K562 (cell line): ENCODE measurements around the gene RHBDD1. TPM values are rescaled to one million over a fixed set of nuclear protein-coding genes. Genes with fewer than 3 reads are reported as not detected.

Experiments used
- ATAC-seq: fragments of 200-7000 bp; cut with Tn5 transposase; 3 replicates; pipeline ENCODE4 v1.9.1; 2020; ENCODE audit warnings: moderate library complexity
- BruUV-seq: library from RNA; stranded (reverse); fragments of 400-500 nt; replicated peaks from 2 replicates; lab custom pipeline; 2021; lab: Mats Ljungman, UMichigan
- CTCF ChIA-PET: fragments of 300-600 bp; formaldehyde crosslinking; extraction: SDS; loops from one replicate; lab custom pipeline; 2021; ENCODE audit warnings: low intra/inter-chr PET ratio; lab: Yijun Ruan, JAX
- POLR2A ChIA-PET: fragments of 300-600, 350-650 bp; sonication (Branson Sonifier 250); formaldehyde crosslinking; extraction: SDS; loops from one replicate; lab custom pipeline; 2021; ENCODE audit warnings: antibody characterized with exemption, inconsistent platforms; lab: Yijun Ruan, JAX
- DNase-seq, 4 experiments: peaks; one replicate each; pipeline versions ENCODE4 v3.0.0 to v3.0.0-alpha.2; 2011 to 2018; ENCODE audit warnings: low spot score in 3 of 4, mixed read lengths in 3 of 4; ENCODE audit errors: extremely low read depth in 1 of 4
- FAIRE-seq: peaks from 2 replicates; lab custom pipeline; 2011; peaks lifted over from hg19 to GRCh38; lab: Jason Lieb, UNC
- H2AFZ ChIP-seq: 2 replicates; pipeline ENCODE4 v1.6.0; 2011; ENCODE audit warnings: low read depth, low read length, control low read depth, inconsistent platforms
- H3K27ac ChIP-seq: fragments of 200-600 bp; 3 replicates; pipeline ENCODE4 v1.8.0; 2011; ENCODE audit warnings: low read depth, mild to moderate bottlenecking, control low read depth, inconsistent platforms, low read length, moderate library complexity, mixed read lengths; ENCODE audit errors: extremely low read depth
- H3K27me3 ChIP-seq, 2 experiments: fragments of 300-600 bp in 1 of 2; 2 replicates in 1 of 2; 3 replicates in 1 of 2; pipeline versions ENCODE4 v1.6.0 to v1.8.0; 2011; ENCODE audit warnings: inconsistent platforms in 2 of 2, low read length in 2 of 2, mild to moderate bottlenecking in 1 of 2, mixed read lengths in 1 of 2, moderate library complexity in 1 of 2; ENCODE audit not compliant: control insufficient read depth in 2 of 2, insufficient read depth in 2 of 2
- H3K36me3 ChIP-seq: fragments of 300-600 bp; 3 replicates; pipeline ENCODE4 v1.8.0; 2011; ENCODE audit warnings: mild to moderate bottlenecking, low read length, inconsistent platforms; ENCODE audit not compliant: control insufficient read depth, insufficient read depth
- H3K4me1 ChIP-seq, 2 experiments: fragments of 200-600 bp in 1 of 2; replicated peaks in 1 of 2; 2 replicates in 1 of 2; 3 replicates in 1 of 2; pipeline versions ENCODE4 v1.5.1 to v1.8.0; 2011; ENCODE audit warnings: inconsistent platforms in 2 of 2, low read length in 2 of 2, mild to moderate bottlenecking in 1 of 2, mixed read lengths in 1 of 2, moderate library complexity in 1 of 2; ENCODE audit not compliant: control insufficient read depth in 2 of 2, insufficient read depth in 2 of 2
- H3K4me2 ChIP-seq: 2 replicates; pipeline ENCODE4 v1.6.1; 2011; ENCODE audit warnings: low read length, control low read depth, inconsistent platforms, mixed read lengths; ENCODE audit not compliant: insufficient read depth
- H3K4me3 ChIP-seq: fragments of 200-600 bp; sonication (generic), shearing (Covaris generic); 2 replicates; pipeline ENCODE4 v1.5.1; 2016; ENCODE audit warnings: control low read depth, inconsistent platforms
- H3K79me2 ChIP-seq: fragments of 200-600 bp; 3 replicates; pipeline ENCODE4 v1.8.0; 2011; ENCODE audit warnings: low read length, inconsistent platforms; ENCODE audit not compliant: control insufficient read depth, insufficient read depth
- H3K9ac ChIP-seq, 2 experiments: 2 replicates each; pipeline versions ENCODE4 v1.6.0 to v1.6.1; 2011; ENCODE audit warnings: low read depth in 2 of 2, low read length in 2 of 2, control low read depth in 1 of 2, inconsistent platforms in 1 of 2, mild to moderate bottlenecking in 1 of 2, mixed read lengths in 1 of 2; ENCODE audit not compliant: insufficient read depth in 1 of 2
- H3K9me1 ChIP-seq: one replicate; pipeline ENCODE4 v1.6.0; 2011; ENCODE audit warnings: inconsistent platforms, mild to moderate bottlenecking, low read length, moderate library complexity; ENCODE audit not compliant: control insufficient read depth, insufficient read depth
- H3K9me3 ChIP-seq: replicated peaks from 2 replicates; pipeline ENCODE4 v1.5.1; 2011; ENCODE audit warnings: low read depth, low read length, inconsistent platforms; ENCODE audit not compliant: control insufficient read depth, insufficient read depth
- H4K20me1 ChIP-seq: replicated peaks from 2 replicates; pipeline ENCODE4 v1.6.1; 2011; ENCODE audit warnings: low read length, inconsistent platforms, mixed read lengths; ENCODE audit not compliant: control insufficient read depth, insufficient read depth
- ARID4B ChIP-seq: sonication (generic); formaldehyde crosslinking; IDR thresholded peaks from 2 replicates; pipeline ENCODE4 v1.8.0; 2022; ENCODE audit warnings: mild to moderate bottlenecking, missing genetic modification reagents
- DMBX1 ChIP-seq: fragments of 250-450 bp; sonication (Bioruptor Pico); IDR thresholded peaks from 2 replicates; pipeline ENCODE4 v1.8.0; 2022; ENCODE audit warnings: inconsistent platforms, mild to moderate bottlenecking, moderate library complexity, borderline replicate concordance
- GTF2B ChIP-seq: IDR thresholded peaks from 2 replicates; pipeline ENCODE4 v1.6.1; 2011; ENCODE audit not compliant: insufficient read length; ENCODE audit errors: extremely low read depth
- RBM17 ChIP-seq: fragments of 200-400 bp; formaldehyde crosslinking; IDR thresholded peaks from 2 replicates; pipeline ENCODE4 v1.6.1; 2017; ENCODE audit warnings: low read depth, mild to moderate bottlenecking, low read length, borderline replicate concordance
- STAG1 ChIP-seq: sonication (generic); formaldehyde crosslinking; IDR thresholded peaks from 2 replicates; pipeline ENCODE4 v1.5.0; 2020; ENCODE audit warnings: missing genetic modification reagents, borderline replicate concordance
- ZBTB11 ChIP-seq, 3 experiments: fragments of 200-800 bp in 1 of 3; fragments of 250-450 bp in 1 of 3; fragments of 450-650 bp in 1 of 3; sonication (Bioruptor Pico) in 1 of 3; sonication (Bioruptor generic) in 1 of 3; formaldehyde crosslinking in 1 of 3; IDR thresholded peaks; 2 replicates each; pipeline versions ENCODE4 v1.6.1 to v1.8.0; 2016 to 2022; ENCODE audit warnings: mild to moderate bottlenecking in 2 of 3, missing genetic modification characterization in 2 of 3, missing compliant biosample characterization in 1 of 3, moderate library complexity in 1 of 3
- ZFX ChIP-seq: sonication (generic); formaldehyde crosslinking; IDR thresholded peaks from 2 replicates; pipeline ENCODE4 v1.8.0; 2022; ENCODE audit warnings: mild to moderate bottlenecking, missing genetic modification reagents, moderate library complexity
- ZNF253 ChIP-seq: fragments of 250-450 bp; sonication (Bioruptor Pico); conservative IDR thresholded peaks from 2 replicates; pipeline ENCODE4 v1.6.1; 2021; ENCODE audit warnings: mild to moderate bottlenecking
- ZNF696 ChIP-seq: fragments of 250-450 bp; sonication (Bioruptor Pico); conservative IDR thresholded peaks from 2 replicates; pipeline ENCODE4 v1.4.0; 2020; ENCODE audit warnings: mild to moderate bottlenecking, moderate library complexity
- WGBS: fragments of 100-300 bp; shearing (Covaris generic); methylation state at CpG from one replicate; pipeline ENCODE4 v1.1.6; 2016; ENCODE audit warnings: low coverage, mixed read lengths; ENCODE audit not compliant: insufficient coverage; ENCODE audit errors: missing lambda C conversion rate; 5-methylcytosine and 5-hydroxymethylcytosine counted together
- in situ Hi-C: fragments of 300-500 bp; cut with MboI; formaldehyde crosslinking; loops from 4 replicates; pipeline ENCODE4 v1.15.0; 2018; ENCODE audit warnings: inconsistent platforms, mixed read lengths
- intact Hi-C: fragments of 100-400 bp; cut with micrococcal nuclease; formaldehyde crosslinking; loops from 2 replicates; pipeline ENCODE4 v1.14.2; 2022
- polyA plus RNA-seq, 8 experiments: library from polyadenylated mRNA; depleted of rRNA in 4 of 8; stranded (reverse) in 5 of 8; unstranded in 3 of 8; fragments of >200 nt; fragmentation: Nextera tagmentation in 2 of 8; fragmentation: Illumina TruSeq in 1 of 8; extraction: Ambion mirVana in 2 of 8; extraction: Trizol in 1 of 8; gene quantifications; 2 replicates each; pipeline versions ENCODE4 v1.2.1 to v1.2.3, GENCODE V29; 2011 to 2014; ENCODE audit warnings: inconsistent platforms in 1 of 8, missing spikeins in 1 of 8
- total RNA-seq, 7 experiments: library from RNA; depleted of rRNA in 6 of 7; stranded (reverse); fragments of >200 nt in 6 of 7; fragmentation: Illumina TruSeq in 2 of 7; extraction: Trizol in 2 of 7; gene quantifications; 2 replicates each; pipeline versions ENCODE4 v1.2.1 to v1.2.3, GENCODE V29; 2011 to 2021; ENCODE audit warnings: low replicate concordance in 1 of 7

Gene RHBDD1
- total and polyA plus RNA-seq, 9 of the 15 experiments (the other 6 are each of a cell fraction or from before 2014, with no cell fraction given) = 4.8 to 34.8 (median 15.6) TPM

- 0 out of 2 replicates have a peak, but pooled peaks have one; percentile 30 for TF ChIP-seq ARID4B
Observed at GRCh38 chr2:226791487-226792081, 44.3 kb upstream of the RHBDD1 start (continued).

GRCh38 chr2:226792155-226792881 is 43.5 kb upstream of the RHBDD1 start:
- H3K4me2 ChIP-seq = peak overlapping the region; percentile 61
- in situ Hi-C loops = no loop called here
- no peak for TF ChIP-seq ZBTB11 (CRISPR knock-in tag; IDR thresholded peaks at IDR 0.05)
- no peak for TF ChIP-seq STAG1 (CRISPR knock-in tag)
- no peak for TF ChIP-seq ZNF253
- no peak for TF ChIP-seq DMBX1 (CRISPR knock-in tag)
- no peak for TF ChIP-seq RBM17
- no peak for TF ChIP-seq ZFX (CRISPR knock-in tag)
- TF ChIP-seq ZNF696 (CRISPR knock-in tag) = no peak
- no peak for TF ChIP-seq GTF2B

More at GRCh38 chr2:226792155-226792881, 43.5 kb upstream of the RHBDD1 start:
- Histone ChIP-seq H3K9me1 (no peaks in the 10 kb centered on the region), H3K4me1 (peaks cover 0 to 20% of the 10 kb centered on the region in 2 experiments; a peak in 3 of 5 replicates), H4K20me1 (no peaks in the 10 kb centered on the region), H3K9ac (peak overlapping the region; percentile 79 to 82; a peak in 3 of 4 replicates), H2AFZ (peak overlapping the region; percentile 86), H3K36me3 (no peaks in the 10 kb centered on the region), H3K4me3 (peak overlapping the region; percentile 51), H3K79me2 (no peaks in the 10 kb centered on the region), H3K27ac (peak overlapping the region; percentile 78; the same call in 1 of the 3 replicates), H3K9me3 (no peaks in the 10 kb centered on the region; the same call in 1 of the 2 replicates), H3K27me3 (peaks cover 0 to 5% of the 10 kb centered on the region in 2 experiments; a peak in 1 of 5 replicates)
- 48% methylated on average over 5 of the region's 7 CpGs for WGBS
- BruUV-seq = TSS peak; percentile 87
- FAIRE-seq = no peak
- no peak for DNase-seq
- ChIA-PET POLR2A (interaction anchor here (0.9 to 1.0 kb wide), 2 partner anchors 33 to 190 kb away, joined by 3 read pairs; no protein-coding TSS in a partner anchor), CTCF (no interaction called here)
- intact Hi-C loops = no loop called here
- no peak for ATAC-seq
